ENCODE data around the gene FST.

The FST gene

GRCh38 chr5:53508125-53508524 lies 27.7 kb downstream of the FST start:
- DNase-seq (ENCODE audit: low spot score) (no peak), ATAC-seq (ENCODE audit: low read depth) (no peak)
- Histone ChIP-seq H3K27me3 (ENCODE audit: insufficient read depth, poor library complexity, severe bottlenecking) (no peaks in the 10 kb centered on the region), H3K9me3 (ENCODE audit: severe bottlenecking) (peaks cover 6% of the 10 kb centered on the region), H3K36me3 (ENCODE audit: low read depth) (no peaks in the 10 kb centered on the region), H3K4me1 (ENCODE audit: insufficient read depth, poor library complexity, severe bottlenecking) (no peaks in the 10 kb centered on the region), H3K27ac (ENCODE audit: poor library complexity, severe bottlenecking) (no peak overlapping the region), H3K4me3 (ENCODE audit: severe bottlenecking) (no peak overlapping the region)
- TF ChIP-seq CTCF (IDR thresholded peaks at IDR 0.05; ENCODE audit: poor library complexity, severe bottlenecking): no peak

DNA sequence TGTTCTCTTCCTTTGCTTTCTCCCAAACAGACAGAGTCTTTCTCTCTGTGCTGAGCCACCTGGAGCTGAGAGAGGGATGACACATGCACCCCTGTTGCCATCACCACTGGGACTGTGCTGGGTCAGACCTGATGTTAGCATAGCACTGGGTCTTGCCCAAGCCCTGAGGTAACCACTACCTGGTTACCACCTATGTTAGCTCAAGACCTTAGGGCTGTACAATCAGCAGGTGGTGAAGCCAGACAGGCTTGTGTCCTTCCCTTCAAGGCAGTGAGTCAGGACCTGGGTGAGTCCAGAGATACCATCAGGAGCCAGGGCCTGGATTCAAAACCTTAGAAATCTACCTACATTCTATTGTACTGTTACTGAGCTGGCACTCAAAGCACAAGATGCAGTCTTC lies 32.1 kb downstream of the FST start:
- ATAC-seq (ENCODE audit: low read depth) (peak; percentile 23; the same call in 1 of the 3 replicates), DNase-seq (ENCODE audit: low spot score) (no peak)
- Histone ChIP-seq H3K4me1 (ENCODE audit: insufficient read depth, poor library complexity, severe bottlenecking) (no peaks in the 10 kb centered on the region), H3K27ac (ENCODE audit: poor library complexity, severe bottlenecking) (no peak overlapping the region), H3K9me3 (ENCODE audit: severe bottlenecking) (peaks cover 6% of the 10 kb centered on the region), H3K4me3 (ENCODE audit: severe bottlenecking) (no peak overlapping the region), H3K36me3 (ENCODE audit: low read depth) (no peaks in the 10 kb centered on the region), H3K27me3 (ENCODE audit: insufficient read depth, poor library complexity, severe bottlenecking) (no peaks in the 10 kb centered on the region)
- no peak for TF ChIP-seq CTCF (IDR thresholded peaks at IDR 0.05; ENCODE audit: poor library complexity, severe bottlenecking)

GRCh38 chr5:53515988-53516387 lies 35.6 kb downstream of the FST start:
- no peak for DNase-seq (ENCODE audit: low spot score)
- no peak for TF ChIP-seq CTCF (IDR thresholded peaks at IDR 0.05; ENCODE audit: poor library complexity, severe bottlenecking)

DNA sequence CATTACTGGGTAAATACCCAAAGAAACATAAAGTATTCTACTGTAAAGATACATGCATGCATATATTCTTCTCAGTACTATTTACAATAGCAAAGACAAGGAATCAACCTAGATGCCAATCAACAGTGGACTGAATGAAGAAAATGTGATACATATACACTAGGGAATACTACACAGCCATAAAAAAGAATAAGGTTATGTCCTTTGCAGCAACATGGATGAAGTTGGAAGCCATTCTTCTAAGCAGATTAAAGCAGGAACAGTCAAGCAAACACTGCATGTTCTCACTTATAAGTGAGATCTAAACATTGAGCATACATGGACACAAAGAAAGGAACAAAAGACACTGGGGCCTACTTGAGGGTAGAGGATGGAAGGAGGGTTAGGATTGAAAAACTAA lies 40.4 kb downstream of the FST start:
- H3K27ac ChIP-seq (ENCODE audit: poor library complexity, severe bottlenecking): no peak overlapping the region
- ATAC-seq (ENCODE audit: low read depth): no peak
- no peaks in the 10 kb centered on the region for H3K27me3 ChIP-seq (ENCODE audit: insufficient read depth, poor library complexity, severe bottlenecking)
- no peaks in the 10 kb centered on the region for H3K4me1 ChIP-seq (ENCODE audit: insufficient read depth, poor library complexity, severe bottlenecking)
- no peak for TF ChIP-seq CTCF (IDR thresholded peaks at IDR 0.05; ENCODE audit: poor library complexity, severe bottlenecking)
- no peaks in the 10 kb centered on the region for H3K9me3 ChIP-seq (ENCODE audit: severe bottlenecking)
- no peaks in the 10 kb centered on the region for H3K36me3 ChIP-seq (ENCODE audit: low read depth)
- no peak for DNase-seq (ENCODE audit: low spot score)
- H3K4me3 ChIP-seq (ENCODE audit: severe bottlenecking): no peak overlapping the region

More at GRCh38 chr5:53515988-53516387, 35.6 kb downstream of the FST start:
- Histone ChIP-seq H3K9me3 (ENCODE audit: severe bottlenecking) (no peaks in the 10 kb centered on the region), H3K4me1 (ENCODE audit: insufficient read depth, poor library complexity, severe bottlenecking) (no peaks in the 10 kb centered on the region), H3K4me3 (ENCODE audit: severe bottlenecking) (no peak overlapping the region), H3K36me3 (ENCODE audit: low read depth) (no peaks in the 10 kb centered on the region), H3K27me3 (ENCODE audit: insufficient read depth, poor library complexity, severe bottlenecking) (no peaks in the 10 kb centered on the region), H3K27ac (ENCODE audit: poor library complexity, severe bottlenecking) (no peak overlapping the region)
- no peak for ATAC-seq (ENCODE audit: low read depth)

Data from RWPE2 (cell line).